ENCODE measurements around the gene COL11A2.

GRCh38 chr6:33199687-33200218 lies 7.5 kb upstream of the COL11A2 start:
- no peak for TF ChIP-seq CTCF (IDR thresholded peaks at IDR 0.05; ENCODE audit: insufficient read depth, low read length, poor library complexity, severe bottlenecking)
- no peak for TF ChIP-seq EZH2phosphoT487 (conservative IDR thresholded peaks at IDR 0.05; ENCODE audit: low read length)

Measured in SU-DHL-6 (cell line).